Measurements from ENCODE around the gene PBX4. TPM values are rescaled to one million over a fixed set of nuclear protein-coding genes. Genes with fewer than 3 reads are reported as not detected.

The PBX4 gene
- total RNA-seq, 1 experiment from 2014 or later = 11.6 TPM

- H3K4me1 ChIP-seq (ENCODE audit: control insufficient read depth in 1 of 2, insufficient read depth in 2 of 2, low read length in 2 of 2) = peaks cover 0 to under 1% of the 10 kb centered on the region in 2 experiments; a peak in 1 of 4 replicates
- ATAC-seq (no peak), DNase-seq (ENCODE audit: low read depth, low spot score) (no peak)
- H3K4me2 ChIP-seq (ENCODE audit: low read length) = no peak overlapping the region
- RAD21 ChIA-PET (ENCODE audit: low non-redundant PET in 1 of 2, low total read pairs in 2 of 2, uncharacterized antibody in 2 of 2, unreplicated experiment in 2 of 2) = no interaction called here
- H3K27ac ChIP-seq (ENCODE audit: low read depth, low read length) = no peak overlapping the region
- H3K9me3 ChIP-seq (ENCODE audit: control insufficient read depth in 1 of 2, insufficient read depth in 1 of 2, low read depth in 1 of 2, low read length in 2 of 2) = no peaks in the 10 kb centered on the region
- H3K9ac ChIP-seq (ENCODE audit: low read length) = no peak overlapping the region
- no TSS peak for BruUV-seq (replicated peaks)
- TF ChIP-seq ELF1 (IDR thresholded peaks at IDR 0.05; ENCODE audit: borderline replicate concordance, low read depth) (no peak), SP1 (IDR thresholded peaks at IDR 0.05; ENCODE audit: low read depth) (no peak), EZH2 (IDR thresholded peaks at IDR 0.05) (no peak), EGR1 (IDR thresholded peaks at IDR 0.05; ENCODE audit: low read depth) (no peak), YY1 (IDR thresholded peaks at IDR 0.05; ENCODE audit: extremely low read depth, insufficient replicate concordance, low read depth, low read length) (no peak), CBX3 (IDR thresholded peaks at IDR 0.05; ENCODE audit: low read depth) (no peak), JUND (IDR thresholded peaks at IDR 0.05) (no peak), ZBTB33 (IDR thresholded peaks at IDR 0.05; ENCODE audit: extremely low read depth, insufficient replicate concordance, low read length) (no peak), RAD21 (IDR thresholded peaks at IDR 0.05; ENCODE audit: low read depth) (no peak), CEBPB (IDR thresholded peaks at IDR 0.05; ENCODE audit: low read depth) (no peak), ATF3 (IDR thresholded peaks at IDR 0.05) (no peak), POLR2A (IDR thresholded peaks at IDR 0.05; ENCODE audit: borderline replicate concordance, extremely low read depth, insufficient read depth, insufficient read length) (no peak), CTCF (IDR thresholded peaks at IDR 0.05 in 2 of 3, conservative IDR thresholded peaks at IDR 0.05 in 1 of 3; ENCODE audit: borderline replicate concordance in 1 of 3, insufficient read depth in 1 of 3, low read depth in 2 of 3, low read length in 2 of 3) (no peak), SRF (IDR thresholded peaks at IDR 0.05; ENCODE audit: low read depth) (no peak), ZFX (IDR thresholded peaks at IDR 0.05) (no peak), POLR2AphosphoS5 (IDR thresholded peaks at IDR 0.05; ENCODE audit: low read depth, low read length) (no peak), TCF7L2 (IDR thresholded peaks at IDR 0.05; ENCODE audit: borderline replicate concordance, extremely low read depth, insufficient read depth, insufficient read length) (no peak), FOSL1 (IDR thresholded peaks at IDR 0.05; ENCODE audit: low read depth) (no peak), EZH2phosphoT487 (IDR thresholded peaks at IDR 0.05; ENCODE audit: borderline replicate concordance) (no peak)
- intact Hi-C loops (cut with micrococcal nuclease) = no loop called here
- no peaks in the 10 kb centered on the region for H3K27me3 ChIP-seq (ENCODE audit: insufficient read depth, low read length)
- POLR2A ChIA-PET = no interaction called here
- H3K36me3 ChIP-seq (ENCODE audit: control insufficient read depth in 1 of 2, insufficient read depth in 2 of 2, low read length in 2 of 2) = peaks cover 31 to 34% of the 10 kb centered on the region in 2 experiments; a peak in 3 of 4 replicates
- H3K79me2 ChIP-seq (ENCODE audit: insufficient read depth, low read length) = no peaks in the 10 kb centered on the region
- no peak overlapping the region for H3K4me3 ChIP-seq (replicated peaks in 1 of 2; ENCODE audit: low read depth in 1 of 2, low read length in 2 of 2)
- H3K9me2 ChIP-seq (ENCODE audit: insufficient read depth) = no peaks in the 10 kb centered on the region
- H4K20me1 ChIP-seq (ENCODE audit: insufficient read depth) = no peaks in the 10 kb centered on the region
- H2AFZ ChIP-seq (ENCODE audit: low read depth, low read length, poor library complexity, severe bottlenecking) = no peak overlapping the region
- CTCF ChIA-PET = no interaction called here
Measured at GRCh38 chr19:19649155-19649554, 30.7 kb upstream of the PBX4 start.
